HepG2 (cell line): ENCODE data around the gene RASL12. TPM values are rescaled to one million over a fixed set of nuclear protein-coding genes. Genes with fewer than 3 reads are reported as not detected.

Source experiments
- CEBPG ChIP-seq: IDR thresholded peaks from 2 replicates; pipeline ENCODE4 v1.6.1; 2016
- MATR3 ChIP-seq: sonication (generic); formaldehyde crosslinking; IDR thresholded peaks from 2 replicates; pipeline ENCODE4 v1.4.0; 2020; ENCODE audit warnings: missing genetic modification reagents
- MED13 ChIP-seq: sonication (generic); formaldehyde crosslinking; IDR thresholded peaks from 2 replicates; pipeline ENCODE4 v1.5.0; 2020; ENCODE audit warnings: missing genetic modification reagents
- MEIS2 ChIP-seq: sonication (generic); formaldehyde crosslinking; IDR thresholded peaks from 2 replicates; pipeline ENCODE4 v1.9.0; 2021; ENCODE audit warnings: mild to moderate bottlenecking, missing genetic modification reagents
- NFRKB ChIP-seq: fragments of 450-650 bp; IDR thresholded peaks from 2 replicates; pipeline ENCODE4 v1.6.1; 2017
- PHF20 ChIP-seq: sonication (generic); formaldehyde crosslinking; IDR thresholded peaks from 2 replicates; pipeline ENCODE4 v1.5.0; 2020; ENCODE audit warnings: mild to moderate bottlenecking, missing genetic modification reagents
- SATB2 ChIP-seq: sonication (generic); formaldehyde crosslinking; IDR thresholded peaks from 2 replicates; pipeline ENCODE4 v1.5.0; 2020; ENCODE audit warnings: missing genetic modification reagents
- SP1 ChIP-seq, 2 experiments: fragments of 450-650 bp in 1 of 2; sonication (generic) in 1 of 2; formaldehyde crosslinking in 1 of 2; IDR thresholded peaks; 2 replicates each; pipeline versions ENCODE4 v1.4.0 to v1.6.1; 2016 to 2020; ENCODE audit warnings: missing genetic modification reagents in 1 of 2
- ZNF121 ChIP-seq: sonication (generic); formaldehyde crosslinking; IDR thresholded peaks from 2 replicates; pipeline ENCODE4 v1.5.0; 2020; ENCODE audit warnings: mild to moderate bottlenecking, missing genetic modification reagents
- ZNF280D ChIP-seq: sonication (generic); formaldehyde crosslinking; IDR thresholded peaks from 2 replicates; pipeline ENCODE4 v1.5.1; 2020; ENCODE audit warnings: mild to moderate bottlenecking, missing genetic modification reagents
- ZNF510 ChIP-seq: sonication (generic); formaldehyde crosslinking; IDR thresholded peaks from 2 replicates; pipeline ENCODE4 v1.4.0; 2020; ENCODE audit warnings: low read depth, mild to moderate bottlenecking, missing genetic modification reagents
- ZNF644 ChIP-seq: IDR thresholded peaks from 2 replicates; pipeline ENCODE4 v1.6.1; 2016; ENCODE audit warnings: low read depth
- ZNF652 ChIP-seq: IDR thresholded peaks from 2 replicates; pipeline ENCODE4 v1.6.1; 2016; ENCODE audit warnings: low read depth, borderline replicate concordance
- polyA plus RNA-seq, 8 experiments: library from polyadenylated mRNA; depleted of rRNA in 3 of 8; stranded (reverse) in 7 of 8; unstranded in 1 of 8; fragments of >200 nt; fragmentation: Illumina TruSeq in 4 of 8; extraction: Trizol in 4 of 8; gene quantifications; 2 replicates each; pipeline versions ENCODE4 v1.2.1 to v1.2.3, GENCODE V29; 2011 to 2016; ENCODE audit warnings: low read depth in 4 of 8, missing spikeins in 1 of 8, mixed read lengths in 1 of 8; ENCODE audit not compliant: insufficient read depth in 1 of 8
- total RNA-seq, 5 experiments: library from RNA; depleted of rRNA; stranded (reverse); fragments of >200 nt; fragmentation: Illumina TruSeq; extraction: Trizol; gene quantifications; 2 replicates each; pipeline ENCODE4 v1.2.3, GENCODE V29; 2016; ENCODE audit warnings: low read depth in 1 of 5
- TF ChIP-seq, protein P1 (sequence below): sonication (generic); formaldehyde crosslinking; IDR thresholded peaks from 2 replicates; pipeline ENCODE4 v1.4.0; 2020; ENCODE audit warnings: missing genetic modification reagents, borderline replicate concordance
- TF ChIP-seq, protein P2 (sequence below): IDR thresholded peaks from 2 replicates; pipeline ENCODE4 v1.6.1; 2016; ENCODE audit warnings: mild to moderate bottlenecking
- TF ChIP-seq, protein P3 (sequence below): sonication (generic); formaldehyde crosslinking; IDR thresholded peaks from 2 replicates; pipeline ENCODE4 v1.9.0; 2021; ENCODE audit warnings: missing genetic modification reagents, mild to moderate bottlenecking, borderline replicate concordance
- TF ChIP-seq, protein P4 (sequence below): sonication (generic); formaldehyde crosslinking; IDR thresholded peaks from 2 replicates; pipeline ENCODE4 v1.4.0; 2020; ENCODE audit warnings: mild to moderate bottlenecking, missing genetic modification reagents
- TF ChIP-seq, protein P5 (sequence below): sonication (generic); formaldehyde crosslinking; IDR thresholded peaks from 2 replicates; pipeline ENCODE4 v1.4.0; 2020; ENCODE audit warnings: missing genetic modification reagents

The RASL12 gene
- total and polyA plus RNA-seq, 2 of the 13 experiments (the other 11 are each of a cell fraction or from before 2014, with no cell fraction given), result 0.16 to 0.55 TPM

DNA sequence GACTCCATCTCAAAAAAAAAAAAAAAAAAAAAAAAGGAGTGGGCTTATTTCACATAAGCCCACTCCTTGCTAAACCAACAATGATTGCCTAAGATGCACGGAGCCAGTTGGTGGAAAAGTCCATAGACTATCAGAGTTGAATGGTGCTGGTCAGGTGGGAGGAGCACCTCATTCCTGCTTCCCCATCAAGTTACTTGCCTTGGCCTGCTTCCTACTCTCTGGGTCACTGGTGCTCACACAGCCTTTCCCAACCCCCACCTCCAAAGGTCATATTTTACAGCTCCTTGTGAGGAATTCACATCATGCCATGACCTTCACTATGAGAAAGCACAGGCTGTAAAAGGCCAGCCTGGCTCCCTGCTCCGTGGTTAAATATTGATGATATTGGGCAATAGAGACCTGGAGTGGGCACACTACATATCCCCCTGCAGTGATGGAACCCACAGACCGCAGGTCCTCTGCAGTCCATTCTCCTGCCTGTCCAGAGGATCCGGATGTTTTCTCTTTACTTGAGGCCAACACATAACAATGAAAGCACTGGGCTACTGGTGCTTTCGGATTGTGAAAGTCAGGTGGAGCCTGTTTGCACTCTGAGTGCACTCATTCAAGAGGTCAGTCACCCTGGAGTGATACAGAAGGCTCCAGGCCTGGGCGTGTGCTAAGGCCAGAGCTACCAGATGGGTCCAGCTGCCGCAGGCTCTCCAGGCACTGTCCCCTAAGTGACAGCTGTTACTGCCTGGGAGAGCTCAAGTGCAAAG is 22.9 kb downstream of the RASL12 start, which contains the start of gene SLC51B (continued):
- 0 out of 2 replicates have a peak, but pooled peaks have one; percentile 59 for TF ChIP-seq ZNF280D (CRISPR knock-in tag)
- TF ChIP-seq, protein P1, sequence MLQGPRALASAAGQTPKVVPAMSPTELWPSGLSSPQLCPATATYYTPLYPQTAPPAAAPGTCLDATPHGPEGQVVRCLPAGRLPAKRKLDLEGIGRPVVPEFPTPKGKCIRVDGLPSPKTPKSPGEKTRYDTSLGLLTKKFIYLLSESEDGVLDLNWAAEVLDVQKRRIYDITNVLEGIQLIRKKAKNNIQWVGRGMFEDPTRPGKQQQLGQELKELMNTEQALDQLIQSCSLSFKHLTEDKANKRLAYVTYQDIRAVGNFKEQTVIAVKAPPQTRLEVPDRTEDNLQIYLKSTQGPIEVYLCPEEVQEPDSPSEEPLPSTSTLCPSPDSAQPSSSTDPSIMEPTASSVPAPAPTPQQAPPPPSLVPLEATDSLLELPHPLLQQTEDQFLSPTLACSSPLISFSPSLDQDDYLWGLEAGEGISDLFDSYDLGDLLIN (CRISPR knock-in tag), result no peak
- TF ChIP-seq MEIS2, result no peak; the same call in 1 of the 2 replicates
- peak; percentile 90 for TF ChIP-seq CEBPG (CRISPR knock-in tag)
- TF ChIP-seq ZNF644 (CRISPR knock-in tag), result peak; percentile 72; the same call in 1 of the 2 replicates
- 0 out of 2 replicates have a peak, but pooled peaks have one; percentile 76 for TF ChIP-seq SATB2 (CRISPR knock-in tag)
- TF ChIP-seq MED13 (CRISPR knock-in tag), result peak; percentile 26; the same call in 1 of the 2 replicates
- peak; percentile 38; the same call in 1 of the 2 replicates for TF ChIP-seq PHF20
- TF ChIP-seq MATR3 (CRISPR knock-in tag), result no peak
- no peak for TF ChIP-seq ZNF510 (CRISPR knock-in tag)
- no peak for TF ChIP-seq ZNF652
- TF ChIP-seq, protein P2, sequence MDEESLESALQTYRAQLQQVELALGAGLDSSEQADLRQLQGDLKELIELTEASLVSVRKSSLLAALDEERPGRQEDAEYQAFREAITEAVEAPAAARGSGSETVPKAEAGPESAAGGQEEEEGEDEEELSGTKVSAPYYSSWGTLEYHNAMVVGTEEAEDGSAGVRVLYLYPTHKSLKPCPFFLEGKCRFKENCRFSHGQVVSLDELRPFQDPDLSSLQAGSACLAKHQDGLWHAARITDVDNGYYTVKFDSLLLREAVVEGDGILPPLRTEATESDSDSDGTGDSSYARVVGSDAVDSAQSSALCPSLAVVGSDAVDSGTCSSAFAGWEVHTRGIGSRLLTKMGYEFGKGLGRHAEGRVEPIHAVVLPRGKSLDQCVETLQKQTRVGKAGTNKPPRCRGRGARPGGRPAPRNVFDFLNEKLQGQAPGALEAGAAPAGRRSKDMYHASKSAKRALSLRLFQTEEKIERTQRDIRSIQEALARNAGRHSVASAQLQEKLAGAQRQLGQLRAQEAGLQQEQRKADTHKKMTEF (CRISPR knock-in tag), result peak; percentile 74; the same call in 1 of the 2 replicates
- 0 out of 2 replicates have a peak, but pooled peaks have one; percentile 37 for TF ChIP-seq ZNF121
- TF ChIP-seq SP1 (IDR thresholded peaks at IDR 0.05), result no peak
- no peak for TF ChIP-seq SP1 (CRISPR knock-in tag; IDR thresholded peaks at IDR 0.05)
- TF ChIP-seq, protein P3, sequence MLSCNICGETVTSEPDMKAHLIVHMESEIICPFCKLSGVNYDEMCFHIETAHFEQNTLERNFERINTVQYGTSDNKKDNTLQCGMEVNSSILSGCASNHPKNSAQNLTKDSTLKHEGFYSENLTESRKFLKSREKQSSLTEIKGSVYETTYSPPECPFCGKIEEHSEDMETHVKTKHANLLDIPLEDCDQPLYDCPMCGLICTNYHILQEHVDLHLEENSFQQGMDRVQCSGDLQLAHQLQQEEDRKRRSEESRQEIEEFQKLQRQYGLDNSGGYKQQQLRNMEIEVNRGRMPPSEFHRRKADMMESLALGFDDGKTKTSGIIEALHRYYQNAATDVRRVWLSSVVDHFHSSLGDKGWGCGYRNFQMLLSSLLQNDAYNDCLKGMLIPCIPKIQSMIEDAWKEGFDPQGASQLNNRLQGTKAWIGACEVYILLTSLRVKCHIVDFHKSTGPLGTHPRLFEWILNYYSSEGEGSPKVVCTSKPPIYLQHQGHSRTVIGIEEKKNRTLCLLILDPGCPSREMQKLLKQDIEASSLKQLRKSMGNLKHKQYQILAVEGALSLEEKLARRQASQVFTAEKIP (CRISPR knock-in tag), result no peak
- TF ChIP-seq, protein P4, sequence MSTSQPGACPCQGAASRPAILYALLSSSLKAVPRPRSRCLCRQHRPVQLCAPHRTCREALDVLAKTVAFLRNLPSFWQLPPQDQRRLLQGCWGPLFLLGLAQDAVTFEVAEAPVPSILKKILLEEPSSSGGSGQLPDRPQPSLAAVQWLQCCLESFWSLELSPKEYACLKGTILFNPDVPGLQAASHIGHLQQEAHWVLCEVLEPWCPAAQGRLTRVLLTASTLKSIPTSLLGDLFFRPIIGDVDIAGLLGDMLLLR (CRISPR knock-in tag), result no peak; the same call in 1 of the 2 replicates
- TF ChIP-seq, protein P5, sequence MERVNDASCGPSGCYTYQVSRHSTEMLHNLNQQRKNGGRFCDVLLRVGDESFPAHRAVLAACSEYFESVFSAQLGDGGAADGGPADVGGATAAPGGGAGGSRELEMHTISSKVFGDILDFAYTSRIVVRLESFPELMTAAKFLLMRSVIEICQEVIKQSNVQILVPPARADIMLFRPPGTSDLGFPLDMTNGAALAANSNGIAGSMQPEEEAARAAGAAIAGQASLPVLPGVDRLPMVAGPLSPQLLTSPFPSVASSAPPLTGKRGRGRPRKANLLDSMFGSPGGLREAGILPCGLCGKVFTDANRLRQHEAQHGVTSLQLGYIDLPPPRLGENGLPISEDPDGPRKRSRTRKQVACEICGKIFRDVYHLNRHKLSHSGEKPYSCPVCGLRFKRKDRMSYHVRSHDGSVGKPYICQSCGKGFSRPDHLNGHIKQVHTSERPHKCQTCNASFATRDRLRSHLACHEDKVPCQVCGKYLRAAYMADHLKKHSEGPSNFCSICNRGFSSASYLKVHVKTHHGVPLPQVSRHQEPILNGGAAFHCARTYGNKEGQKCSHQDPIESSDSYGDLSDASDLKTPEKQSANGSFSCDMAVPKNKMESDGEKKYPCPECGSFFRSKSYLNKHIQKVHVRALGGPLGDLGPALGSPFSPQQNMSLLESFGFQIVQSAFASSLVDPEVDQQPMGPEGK (CRISPR knock-in tag), result peak; percentile 32; the same call in 1 of the 2 replicates
- TF ChIP-seq NFRKB, result no peak
